ENCODE measurements around the gene AKT3.
"Not testable (repeated sequence)": the region's sequence is repeated elsewhere in the genome, so short reads cannot be mapped to it uniquely, and the experiment has no call there.

The AKT3 gene

DNA sequence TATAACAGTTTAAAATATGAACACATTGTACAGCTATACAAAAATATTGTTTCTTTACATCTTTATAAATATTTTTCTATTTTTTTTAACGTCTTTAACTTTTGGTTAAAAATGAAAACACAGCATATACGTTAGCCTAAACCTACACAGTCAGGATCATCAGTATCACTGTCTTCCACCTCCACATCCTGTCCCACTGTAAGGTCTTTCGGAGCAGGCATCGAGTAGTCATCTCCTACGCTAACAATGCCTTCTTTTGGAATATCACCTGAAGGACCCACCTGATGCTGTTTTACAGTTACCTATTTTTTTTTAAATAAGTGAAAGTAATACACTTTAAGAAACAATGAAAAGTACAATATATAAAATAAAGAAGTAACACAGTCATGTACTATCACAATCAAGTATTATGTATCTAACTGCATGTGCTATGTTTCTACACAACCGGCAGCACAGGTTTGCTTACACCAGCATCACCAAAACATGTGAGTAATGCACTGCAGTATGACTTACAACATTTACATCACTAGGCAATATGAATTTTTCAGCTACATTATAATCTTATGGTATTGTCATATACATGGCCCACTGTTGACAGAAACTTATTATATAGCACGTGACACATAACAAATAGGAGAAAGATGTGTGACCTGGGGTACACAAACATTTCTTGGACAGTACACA is 254.4 kb downstream of the AKT3 start:
- no peak for DNase-seq

DNA sequence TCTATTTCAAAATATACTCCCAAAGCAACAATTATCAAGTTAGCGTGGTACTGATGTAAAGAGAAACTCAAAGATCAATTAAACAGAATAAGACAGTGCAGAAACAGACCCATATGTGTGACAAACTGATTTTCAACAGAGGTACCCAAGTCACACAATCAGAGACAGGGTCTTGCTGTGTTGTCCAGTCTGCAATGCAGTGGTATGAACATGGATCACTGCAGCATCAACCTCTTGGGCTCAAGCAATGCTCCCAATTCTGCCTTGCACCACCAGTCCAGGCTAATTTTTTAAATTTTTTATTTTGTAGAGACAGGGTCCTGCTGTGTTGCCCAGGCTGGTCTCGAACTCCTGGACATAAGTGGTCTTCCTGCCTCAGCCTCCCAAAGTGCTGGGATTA is 255.6 kb downstream of the AKT3 start:
- DNase-seq = no peak

DNA sequence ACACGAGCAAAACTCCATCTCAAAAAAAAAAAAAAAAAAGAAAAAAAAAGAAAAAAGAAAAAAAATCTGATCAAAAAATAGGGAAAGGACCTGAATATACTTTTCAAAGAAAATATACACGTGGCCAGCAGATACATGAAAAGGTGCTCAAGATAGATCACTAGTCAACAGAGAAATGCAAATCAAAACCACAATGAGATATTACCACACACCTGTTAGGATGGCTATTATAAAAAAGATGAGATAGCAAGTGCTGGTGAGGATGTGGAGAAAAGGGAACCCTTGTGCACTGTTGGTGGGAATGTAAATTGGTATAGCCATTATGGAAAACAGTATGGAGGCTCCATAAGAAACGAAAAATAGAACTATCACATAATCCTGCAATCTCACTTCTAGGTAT is 260.8 kb downstream of the AKT3 start:
- not testable (repeated sequence) for DNase-seq

- DNase-seq = no peak
Measured at GRCh38 chr1:243587823-243588560, 262.1 kb downstream of the AKT3 start.

DNA sequence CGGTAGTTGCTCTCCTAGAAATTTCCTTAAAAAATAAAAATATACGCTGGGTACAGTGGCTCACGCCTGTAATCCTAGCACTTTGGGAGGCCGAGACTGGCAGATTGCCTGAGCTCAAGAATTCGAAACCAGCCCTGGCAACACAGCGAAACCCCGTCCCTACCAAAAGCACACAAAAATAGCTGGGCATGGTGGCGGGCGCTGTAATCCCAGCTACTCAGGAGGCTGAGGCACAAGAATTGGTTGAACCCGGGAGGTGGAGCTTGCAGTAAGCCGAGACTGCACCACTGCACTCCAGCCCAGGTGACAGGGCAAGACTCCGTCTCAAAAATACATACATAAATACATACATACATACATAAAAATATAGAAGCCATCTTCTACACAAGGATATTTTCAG is 262.8 kb downstream of the AKT3 start:
- DNase-seq = no peak

DNA sequence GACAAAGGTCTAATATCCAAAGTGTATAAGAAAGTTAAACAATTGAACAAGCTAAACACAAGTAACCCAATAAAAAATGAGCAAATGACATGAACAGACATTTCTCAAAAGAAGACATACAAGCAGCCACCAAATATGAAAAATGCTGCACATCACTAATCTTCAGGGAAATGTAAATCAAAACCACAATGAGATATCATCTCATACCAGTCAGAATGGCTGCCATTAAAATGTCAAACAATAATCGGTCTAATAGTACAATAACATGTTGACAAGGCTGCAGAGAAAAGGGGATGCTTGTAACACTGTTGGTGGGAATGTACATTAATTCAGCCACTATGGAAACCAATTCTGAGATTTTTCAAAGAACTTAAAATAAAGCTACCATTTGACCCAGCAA is 264.1 kb downstream of the AKT3 start:
- no peak for DNase-seq

GRCh38 chr1:243582326-243582725 is 267.7 kb downstream of the AKT3 start:
- DNase-seq = no peak

DNA sequence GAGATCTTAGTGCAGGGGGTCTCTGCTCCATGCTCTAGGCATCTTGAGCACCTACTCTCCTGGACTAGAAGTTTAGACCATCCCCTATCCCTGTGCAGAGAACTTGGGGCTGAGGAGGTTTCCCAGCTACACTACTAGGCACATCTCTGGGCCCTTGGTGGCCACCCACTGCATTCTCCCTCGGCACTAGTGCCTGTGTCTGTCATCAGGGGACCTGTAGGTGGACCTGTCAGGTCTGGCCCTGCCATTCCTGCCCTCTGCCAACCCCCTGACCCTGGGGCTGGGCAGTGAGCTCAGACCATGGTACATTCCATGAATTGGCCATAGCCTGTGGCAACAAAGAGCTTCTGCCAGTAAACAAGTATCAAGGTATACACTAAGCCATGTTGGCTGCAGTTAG is 269.1 kb downstream of the AKT3 start:
- no peak for DNase-seq

DNA sequence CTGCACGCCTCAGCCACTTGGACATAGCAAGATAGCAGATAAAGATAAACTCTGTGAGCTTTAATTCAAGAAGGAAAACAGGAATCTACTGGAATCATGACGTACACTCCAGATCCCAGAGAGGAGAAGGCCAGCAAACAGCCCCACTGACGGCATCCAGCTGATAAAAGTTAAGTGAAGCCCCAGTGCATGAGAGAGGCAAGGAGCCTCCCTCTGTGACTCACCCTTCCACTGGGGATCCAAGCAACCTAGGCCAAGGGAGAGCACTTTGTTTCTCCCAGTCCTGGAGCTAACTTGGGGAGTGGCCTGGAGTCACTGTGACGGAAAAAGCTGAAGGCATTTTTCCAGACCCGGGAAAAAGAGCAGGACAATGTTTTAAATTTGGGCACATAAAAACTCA is 270.0 kb downstream of the AKT3 start:
- no peak for DNase-seq

GRCh38 chr1:243575070-243575469 is 275.0 kb downstream of the AKT3 start:
- DNase-seq = no peak

DNA sequence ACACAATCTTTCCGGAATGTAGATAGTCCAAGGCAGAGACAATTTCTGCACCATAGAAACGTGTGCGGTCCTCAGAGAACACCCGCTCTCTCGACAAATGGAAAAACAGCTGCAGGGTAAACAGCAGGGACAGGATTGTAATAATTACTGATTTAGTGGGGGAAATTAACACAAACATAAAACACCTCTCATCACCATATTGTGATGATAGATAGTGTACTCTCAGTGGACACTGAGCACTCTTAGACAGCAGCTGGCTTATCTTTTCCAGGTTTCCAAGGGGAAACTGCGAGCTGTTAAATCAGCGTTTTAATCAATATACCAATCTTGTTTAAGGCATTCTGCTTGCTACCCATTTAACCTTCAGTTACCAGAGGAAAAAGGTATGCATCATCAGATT is 277.1 kb downstream of the AKT3 start:
- DNase-seq = no peak

- DNase-seq = no peak
Measured at GRCh38 chr1:243568793-243569192, 281.2 kb downstream of the AKT3 start.

GRCh38 chr1:243564814-243565213 is 285.2 kb downstream of the AKT3 start:
- no peak for DNase-seq

- DNase-seq = no peak
Measured at GRCh38 chr1:243563732-243564131, 286.3 kb downstream of the AKT3 start.

DNA sequence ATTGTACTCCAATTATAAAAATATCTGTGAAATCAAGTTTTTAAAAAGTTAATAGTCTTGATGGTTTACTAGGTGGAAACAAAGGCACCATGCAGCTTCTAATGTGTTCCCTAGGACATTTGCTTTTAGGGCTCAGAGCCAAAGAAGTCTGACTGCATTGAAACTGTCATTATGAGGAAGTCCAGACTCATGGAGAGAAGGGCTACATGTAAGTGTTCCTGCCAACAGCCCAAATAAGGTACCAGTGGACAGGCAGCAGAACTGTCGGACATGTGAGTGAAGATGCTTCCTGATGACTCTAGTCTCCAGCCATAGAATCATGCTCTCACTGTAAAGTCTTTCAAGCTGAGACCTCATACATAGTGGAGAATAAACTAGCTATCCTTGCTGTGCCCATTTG is 287.6 kb downstream of the AKT3 start:
- no peak for DNase-seq

DNA sequence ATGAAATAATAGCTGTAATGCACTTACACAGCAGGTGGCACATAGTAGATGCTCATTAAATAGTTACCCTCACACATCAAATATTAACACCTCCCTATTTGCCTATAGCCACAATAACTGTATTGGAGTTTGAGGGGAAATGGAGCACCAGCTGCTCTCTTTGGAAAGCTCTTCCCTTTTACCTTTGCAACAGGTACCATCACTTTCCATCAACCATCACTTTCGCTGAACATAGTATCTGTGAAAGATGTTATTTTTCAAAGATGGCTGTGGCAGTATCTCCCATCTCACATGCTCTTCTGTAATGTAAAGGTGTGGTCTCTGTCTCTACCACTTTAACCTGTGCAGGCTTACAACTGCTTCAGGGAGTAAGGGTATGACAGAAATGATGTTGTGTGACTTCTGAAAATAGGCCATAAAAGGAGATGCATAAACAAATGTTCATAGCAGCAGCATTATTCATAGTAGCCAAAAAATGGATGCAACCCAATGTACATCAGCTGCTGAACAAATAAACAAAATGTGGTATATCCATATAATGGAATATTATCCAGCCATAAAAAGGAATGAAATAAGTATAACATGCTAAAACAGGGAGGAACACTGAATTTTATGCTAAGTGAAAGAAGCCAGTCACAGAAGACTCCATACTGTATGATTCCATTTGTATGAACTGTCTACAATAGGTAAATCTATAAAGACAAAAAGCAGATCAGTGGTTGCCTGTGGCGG is 288.3 kb downstream of the AKT3 start:
- DNase-seq = no peak

- no peak for DNase-seq
Measured at GRCh38 chr1:243559575-243560162, 290.4 kb downstream of the AKT3 start.

DNA sequence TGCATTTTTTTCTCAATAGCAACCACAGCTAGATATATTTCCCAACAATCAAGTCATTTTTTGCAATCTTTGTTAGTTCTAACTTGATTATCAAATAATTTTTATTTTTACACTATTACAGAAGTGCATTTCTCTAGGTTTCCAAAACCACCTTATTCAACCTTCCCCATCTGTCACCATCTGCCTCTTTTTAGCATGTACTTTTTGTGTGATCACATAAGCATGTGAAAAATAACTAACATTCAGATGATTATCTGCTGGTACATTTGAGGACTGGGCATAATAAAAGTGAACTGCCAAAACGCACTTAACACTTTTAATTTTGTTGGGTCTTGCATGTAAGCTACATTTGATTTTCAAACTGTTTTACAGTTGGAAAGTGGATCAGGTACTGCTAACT is 291.5 kb downstream of the AKT3 start:
- no peak for DNase-seq

DNA sequence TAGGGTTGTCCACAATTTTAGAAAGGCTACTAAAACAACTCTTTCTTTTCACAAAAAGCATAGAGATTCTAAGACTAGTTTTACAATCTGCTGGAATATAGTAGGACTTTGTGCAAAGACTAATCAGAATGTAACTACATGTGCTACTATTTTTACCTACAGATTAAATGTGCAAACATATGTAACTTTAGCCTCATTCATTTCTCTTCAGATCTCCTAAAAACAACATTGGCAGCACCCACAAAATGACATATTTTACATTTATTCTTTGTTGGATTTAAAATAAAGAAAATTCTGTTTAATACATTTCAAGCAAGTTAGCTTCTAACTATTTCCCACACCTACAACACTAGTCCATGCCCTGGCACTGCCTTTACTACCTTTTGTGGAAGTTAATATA is 292.2 kb downstream of the AKT3 start:
- DNase-seq = no peak

- no peak for DNase-seq
Measured at GRCh38 chr1:243554686-243555085, 295.4 kb downstream of the AKT3 start.

- no peak for DNase-seq
Measured at GRCh38 chr1:243553090-243553489, 297.0 kb downstream of the AKT3 start.

DNA sequence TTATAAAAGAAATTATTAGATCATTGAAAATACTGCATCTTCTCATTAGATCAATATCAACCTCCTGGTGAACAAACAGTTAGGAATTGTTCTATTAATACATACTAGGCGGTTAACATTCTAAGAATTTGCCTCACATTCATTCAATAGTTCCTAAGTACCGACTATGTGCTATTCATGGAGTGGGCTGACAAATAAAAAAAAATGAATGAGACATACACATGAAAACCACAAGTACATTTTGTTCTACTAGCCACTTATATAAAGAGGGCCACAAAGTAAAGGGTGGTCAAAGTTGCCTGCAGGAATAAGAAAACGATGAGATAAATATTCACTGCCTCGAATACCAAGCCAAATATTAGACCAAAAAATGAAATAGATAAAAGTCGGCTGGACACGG is 299.8 kb downstream of the AKT3 start:
- DNase-seq = no peak

- DNase-seq = no peak
Measured at GRCh38 chr1:243549791-243550190, 300.3 kb downstream of the AKT3 start.

DNA sequence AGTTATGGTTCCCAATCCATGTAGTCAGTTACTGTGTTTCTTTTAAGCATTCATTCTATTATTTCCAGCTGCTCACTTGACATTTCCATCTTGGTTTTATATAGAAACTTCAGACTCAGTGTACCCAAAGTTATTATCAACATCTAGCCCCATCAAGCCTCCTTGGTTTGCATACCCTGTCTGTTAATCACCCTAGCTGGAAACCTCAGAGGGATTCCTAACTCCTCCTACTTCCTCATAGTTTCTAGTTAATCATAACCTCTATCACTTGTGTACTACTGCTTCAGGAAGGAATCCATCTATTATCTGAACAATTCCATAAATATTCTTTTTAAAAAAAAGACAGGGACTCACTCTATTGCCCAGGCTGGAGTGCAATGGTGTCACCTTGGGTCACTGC is 300.9 kb downstream of the AKT3 start:
- no peak for DNase-seq

Data from NCI-H187 (cell line).